Activated B cell treated with CpG ODN at 0.5 μM for 24 hours (primary cell): Measurements from ENCODE around the gene SLC35D1. TPM values are rescaled to one million over a fixed set of nuclear protein-coding genes. Genes with fewer than 3 reads are reported as not detected.

ENCODE experiments used
- ATAC-seq: fragments of 200-7000 bp; cut with Tn5 transposase; one replicate; pipeline ENCODE4 v1.10.0; 2021; ENCODE audit warnings: low read depth, mild to moderate bottlenecking, moderate library complexity
- CTCF ChIA-PET: fragments of 350-600 bp; sonication (Branson Sonifier 250); formaldehyde crosslinking; loops from one replicate; lab custom pipeline; 2021; ENCODE audit warnings: antibody characterized with exemption; lab: Charles Lee
- POLR2A ChIA-PET: fragments of 350-600 bp; sonication (Branson Sonifier 250); formaldehyde crosslinking; loops from one replicate; lab custom pipeline; 2021; ENCODE audit warnings: antibody characterized with exemption; lab: Charles Lee
- DNase-seq: peaks from one replicate; pipeline ENCODE4 v3.0.0; 2022
- H3K27ac Mint-ChIP-seq: one replicate; pipeline ENCODE4 v1.8.0; 2020; ENCODE audit warnings: mixed read lengths
- H3K27me3 Mint-ChIP-seq: one replicate; pipeline ENCODE4 v1.8.0; 2021; ENCODE audit warnings: mixed read lengths
- H3K36me3 Mint-ChIP-seq: one replicate; pipeline ENCODE4 v1.8.0; 2021; ENCODE audit warnings: low read depth, mixed read lengths
- H3K4me1 Mint-ChIP-seq: one replicate; pipeline ENCODE4 v1.8.0; 2021; ENCODE audit warnings: mixed read lengths
- H3K4me3 Mint-ChIP-seq: one replicate; pipeline ENCODE4 v1.8.0; 2020; ENCODE audit warnings: mild to moderate bottlenecking, mixed read lengths
- H3K9me3 Mint-ChIP-seq: one replicate; pipeline ENCODE4 v1.8.0; 2020; ENCODE audit warnings: mixed read lengths
- CTCF ChIP-seq: fragments of 200-600 bp; IDR thresholded peaks from one replicate; pipeline ENCODE4 v1.8.0; 2022; ENCODE audit warnings: antibody characterized with exemption, mild to moderate bottlenecking
- intact Hi-C: fragments of 100-400 bp; cut with micrococcal nuclease; formaldehyde crosslinking; loops from one replicate; pipeline ENCODE4 v1.15.1; 2024
- total RNA-seq: library from RNA; stranded (reverse); gene quantifications from 2 replicates; pipeline ENCODE4 v1.2.3, GENCODE V29; 2022

Gene SLC35D1
- total RNA-seq, 1 donor from 2014 or later: 11.1 TPM

- peaks cover 61% of the 10 kb centered on the region for H3K36me3 Mint-ChIP-seq
- no peak overlapping the region for H3K4me3 Mint-ChIP-seq
- DNase-seq (no peak), ATAC-seq (no peak)
- intact Hi-C loops: no loop called here
- TF ChIP-seq CTCF: no peak
- no peaks in the 10 kb centered on the region for H3K9me3 Mint-ChIP-seq
- ChIA-PET POLR2A (no interaction called here), CTCF (interaction anchor here (1.1 to 1.9 kb wide), 3 partner anchors 24 to 192 kb away, joined by 4 to 8 read pairs (median 6); no protein-coding TSS in a partner anchor)
- no peaks in the 10 kb centered on the region for H3K4me1 Mint-ChIP-seq
- H3K27me3 Mint-ChIP-seq: no peaks in the 10 kb centered on the region
- H3K27ac Mint-ChIP-seq: no peak overlapping the region
These were observed 33.6 kb downstream of the SLC35D1 start for GRCh38 chr1:67020304-67020703.

DNA sequence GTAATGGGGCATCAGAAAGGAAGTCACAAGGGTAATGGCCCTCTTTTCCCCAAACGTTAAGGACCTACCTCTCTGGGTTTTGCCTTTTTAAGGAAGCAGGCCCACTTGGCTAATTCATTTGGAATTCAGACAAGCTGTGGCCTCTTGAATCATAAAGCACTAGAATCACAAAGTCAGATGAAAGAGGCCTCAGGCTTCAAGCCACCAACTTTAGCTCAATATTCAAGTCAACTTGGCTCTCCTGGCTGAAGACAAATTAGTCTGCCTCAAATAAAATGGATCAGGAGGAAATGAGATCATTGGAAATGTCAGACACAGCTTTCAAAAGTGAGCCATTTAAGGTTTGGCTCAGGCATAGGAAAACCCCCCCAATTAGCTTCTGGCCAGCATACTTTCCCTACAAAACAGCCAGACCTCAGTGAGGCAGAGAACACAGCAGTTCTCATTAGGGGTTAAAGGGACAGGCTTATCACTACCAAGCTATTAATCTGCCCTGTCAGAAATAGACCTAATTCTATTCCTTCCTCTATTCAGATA is 34.3 kb downstream of the SLC35D1 start:
- no peaks in the 10 kb centered on the region for H3K27me3 Mint-ChIP-seq
- no peak for TF ChIP-seq CTCF
- POLR2A ChIA-PET: interaction anchor here (0.6 kb wide), 1 partner anchor 35 kb away, joined by 5 read pairs; no protein-coding TSS in a partner anchor
- no peaks in the 10 kb centered on the region for H3K9me3 Mint-ChIP-seq
- intact Hi-C loops: no loop called here
- H3K4me3 Mint-ChIP-seq: no peak overlapping the region
- H3K4me1 Mint-ChIP-seq: no peaks in the 10 kb centered on the region
- CTCF ChIA-PET: interaction anchor here (1.1 to 1.9 kb wide), 3 partner anchors 23 to 193 kb away, joined by 4 to 8 read pairs (median 6); no protein-coding TSS in a partner anchor
- no peak overlapping the region for H3K27ac Mint-ChIP-seq
- no peak for DNase-seq
- H3K36me3 Mint-ChIP-seq: peaks cover 55% of the 10 kb centered on the region
- ATAC-seq: no peak

GRCh38 chr1:67019121-67019520 is 34.8 kb downstream of the SLC35D1 start:
- ATAC-seq (no peak), DNase-seq (no peak)
- intact Hi-C loops: no loop called here
- Mint-ChIP-seq H3K27me3 (no peaks in the 10 kb centered on the region), H3K4me3 (no peak overlapping the region), H3K36me3 (peaks cover 52% of the 10 kb centered on the region), H3K4me1 (no peaks in the 10 kb centered on the region), H3K9me3 (no peaks in the 10 kb centered on the region), H3K27ac (no peak overlapping the region)
- CTCF ChIA-PET: interaction anchor here (1.1 to 1.9 kb wide), 3 partner anchors 23 to 194 kb away, joined by 4 to 8 read pairs (median 6); no protein-coding TSS in a partner anchor
- POLR2A ChIA-PET: interaction anchor here (0.6 kb wide), 1 partner anchor 36 kb away, joined by 5 read pairs; no protein-coding TSS in a partner anchor
- no peak for TF ChIP-seq CTCF

DNA sequence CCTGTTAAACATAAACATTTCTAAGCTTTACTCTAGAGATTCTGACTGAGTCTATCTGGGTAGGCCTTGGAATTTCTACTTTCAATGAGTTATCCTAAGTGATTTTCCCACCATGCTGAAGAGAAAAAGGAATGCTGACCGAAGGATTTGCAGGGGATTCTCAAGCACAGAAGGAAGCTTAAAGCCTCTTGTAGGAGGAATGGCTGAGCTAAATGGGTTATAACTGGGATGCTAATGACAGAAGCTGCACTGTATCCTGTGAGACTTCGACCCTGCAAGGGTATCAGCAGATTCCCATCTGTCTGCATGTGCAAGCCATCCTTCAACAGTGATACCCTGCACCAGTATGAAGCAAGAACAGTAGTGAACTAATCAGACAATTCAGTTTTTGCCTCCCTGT is 35.4 kb downstream of the SLC35D1 start:
- intact Hi-C loops: no loop called here
- ATAC-seq (no peak), DNase-seq (no peak)
- no peak for TF ChIP-seq CTCF
- Mint-ChIP-seq H3K36me3 (peaks cover 51% of the 10 kb centered on the region), H3K27ac (no peak overlapping the region), H3K27me3 (no peaks in the 10 kb centered on the region), H3K9me3 (no peaks in the 10 kb centered on the region), H3K4me3 (no peak overlapping the region), H3K4me1 (no peaks in the 10 kb centered on the region)
- ChIA-PET POLR2A (no interaction called here), CTCF (interaction anchor here (1.9 kb wide), 1 partner anchor 194 kb away, joined by 4 read pairs; no protein-coding TSS in a partner anchor)

GRCh38 chr1:67013573-67013972 is 40.4 kb downstream of the SLC35D1 start:
- POLR2A ChIA-PET: no interaction called here

More at GRCh38 chr1:67013573-67013972, 40.4 kb downstream of the SLC35D1 start:
- TF ChIP-seq CTCF: no peak
- Mint-ChIP-seq H3K36me3 (peaks cover 58% of the 10 kb centered on the region), H3K27me3 (no peaks in the 10 kb centered on the region), H3K4me3 (no peak overlapping the region), H3K9me3 (no peaks in the 10 kb centered on the region), H3K27ac (no peak overlapping the region), H3K4me1 (no peaks in the 10 kb centered on the region)
- CTCF ChIA-PET: no interaction called here
- DNase-seq (no peak), ATAC-seq (no peak)
- intact Hi-C loops: no loop called here
